HG02642 (cell line): ENCODE measurements around the gene CKAP4.

Source experiments
- ATAC-seq: cut with Tn5 transposase; IDR thresholded peaks from one replicate; pipeline ENCODE4 v1.9.1; 2021; ENCODE audit warnings: mild to moderate bottlenecking; ENCODE audit not compliant: unreplicated experiment, poor library complexity

CKAP4 gene

GRCh38 chr12:106276032-106276740, 28.4 kb upstream of the CKAP4 start:
- ATAC-seq, result peak; percentile 70

- ATAC-seq, result no peak
These were observed 27.6 kb upstream of the CKAP4 start for GRCh38 chr12:106275458-106275857.

DNA sequence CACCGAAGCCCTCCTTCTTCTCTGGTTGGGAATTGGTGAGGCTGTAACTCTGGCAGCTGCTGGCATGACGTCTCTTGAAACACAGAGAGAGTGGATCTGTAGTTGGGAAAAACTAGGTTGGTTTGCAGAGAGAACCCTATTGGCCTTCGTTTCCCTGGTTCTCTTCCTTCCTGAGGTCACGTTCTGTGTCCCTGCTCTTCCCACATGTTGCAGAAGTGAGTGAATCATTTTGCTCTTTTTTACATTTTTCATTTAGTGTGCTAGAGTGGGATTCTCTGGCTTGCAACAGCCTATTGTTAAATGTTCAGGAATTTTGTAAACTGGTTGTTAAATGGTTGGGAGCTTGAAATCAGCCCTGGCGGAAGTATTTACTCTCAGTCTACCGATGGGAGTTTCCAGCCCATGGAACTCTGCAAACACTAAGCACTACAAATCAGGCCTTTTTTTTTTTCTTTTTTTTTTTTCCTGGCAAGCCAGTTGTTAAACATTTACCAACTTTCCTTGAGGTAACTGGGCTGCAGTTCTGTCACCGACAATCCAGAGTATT, 26.8 kb upstream of the CKAP4 start:
- no peak for ATAC-seq

DNA sequence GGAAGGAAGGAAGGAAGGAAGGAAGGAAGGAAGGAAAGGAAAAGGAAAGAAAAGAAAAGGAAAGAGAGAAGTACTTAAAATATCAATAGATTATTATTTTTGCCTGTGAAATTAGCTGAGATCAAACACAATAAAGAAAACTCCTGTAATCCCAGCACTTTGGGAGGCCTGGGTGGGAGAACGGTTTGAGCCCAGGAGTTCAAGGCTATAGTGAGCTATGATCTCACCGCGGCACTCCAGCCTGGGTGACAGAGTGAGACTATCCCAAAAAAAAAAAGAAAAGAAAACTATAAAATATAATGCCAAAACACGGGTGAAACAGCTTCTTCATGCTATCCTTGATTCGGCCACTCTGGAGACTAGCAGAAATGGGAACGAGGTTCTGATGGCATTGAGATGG, 26.2 kb upstream of the CKAP4 start:
- ATAC-seq, result no peak

GRCh38 chr12:106273491-106273890, 25.7 kb upstream of the CKAP4 start:
- ATAC-seq, result no peak

DNA sequence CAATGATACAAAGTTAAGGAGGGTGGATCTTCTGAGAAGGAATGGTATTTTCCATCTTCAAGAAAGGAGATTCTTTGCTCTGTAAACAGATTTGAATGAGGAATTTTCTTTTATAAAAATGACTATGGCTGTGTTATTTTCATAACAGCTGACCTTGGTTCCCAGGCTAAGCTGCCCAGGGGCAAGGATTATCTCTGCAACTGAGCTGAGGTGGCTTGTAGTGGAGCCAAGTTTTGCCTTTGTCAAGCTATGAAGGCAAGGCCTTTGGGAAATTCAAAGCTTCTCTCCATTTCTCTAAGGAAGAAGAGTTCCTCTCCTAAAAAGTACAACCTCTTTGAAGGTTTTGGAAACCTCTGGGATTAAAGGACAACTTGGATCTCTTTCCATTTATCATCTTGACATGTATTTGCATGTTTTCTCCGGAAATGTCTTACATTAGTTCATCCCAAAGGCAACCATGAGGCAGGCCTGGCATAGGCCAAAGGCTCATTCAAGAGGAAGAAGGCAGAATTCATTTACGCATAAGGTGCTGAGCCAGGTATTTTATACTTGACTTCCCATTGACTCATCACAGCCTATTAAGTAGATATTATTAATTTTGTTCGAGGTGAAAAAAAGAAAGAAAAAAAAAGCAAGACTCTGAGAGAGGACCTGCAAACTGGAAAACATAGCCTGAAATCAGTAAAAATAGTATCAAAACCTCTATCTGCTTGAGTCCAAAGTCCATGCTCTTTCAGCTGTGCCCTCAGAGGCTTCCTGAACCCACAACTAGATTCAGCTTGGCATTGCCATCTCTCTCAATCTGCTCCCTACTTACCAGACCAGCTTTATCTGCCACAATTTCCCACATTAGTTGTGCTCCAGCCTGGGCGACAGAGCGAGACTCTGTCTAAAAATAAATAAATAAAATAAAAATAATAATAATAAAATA, 24.0 kb upstream of the CKAP4 start:
- ATAC-seq, result no peak

- no peak for ATAC-seq
These were observed 21.4 kb upstream of the CKAP4 start for GRCh38 chr12:106269150-106269771.

- ATAC-seq, result no peak
These were observed 19.7 kb upstream of the CKAP4 start for GRCh38 chr12:106267535-106267934.

DNA sequence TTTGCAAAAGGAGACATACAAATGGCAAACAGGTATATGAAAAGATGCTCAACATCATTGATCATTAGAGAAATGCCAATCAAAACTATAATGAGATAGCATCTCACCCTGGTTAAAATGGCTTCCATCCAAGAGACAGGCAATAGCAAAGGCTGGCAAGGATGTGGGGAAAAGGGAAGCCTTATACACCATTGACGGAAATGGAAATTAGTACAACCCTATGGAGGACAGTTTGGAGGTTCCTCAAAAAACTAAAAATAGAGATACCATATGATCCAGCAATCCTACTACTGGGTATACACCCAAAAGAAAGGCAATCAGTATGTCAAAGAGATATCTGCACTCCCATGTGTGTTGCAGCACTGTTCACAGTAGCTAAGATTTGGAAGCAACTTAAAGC, 17.3 kb upstream of the CKAP4 start:
- ATAC-seq, result no peak

- ATAC-seq, result no peak
These were observed 11.1 kb upstream of the CKAP4 start for GRCh38 chr12:106258935-106259334.

DNA sequence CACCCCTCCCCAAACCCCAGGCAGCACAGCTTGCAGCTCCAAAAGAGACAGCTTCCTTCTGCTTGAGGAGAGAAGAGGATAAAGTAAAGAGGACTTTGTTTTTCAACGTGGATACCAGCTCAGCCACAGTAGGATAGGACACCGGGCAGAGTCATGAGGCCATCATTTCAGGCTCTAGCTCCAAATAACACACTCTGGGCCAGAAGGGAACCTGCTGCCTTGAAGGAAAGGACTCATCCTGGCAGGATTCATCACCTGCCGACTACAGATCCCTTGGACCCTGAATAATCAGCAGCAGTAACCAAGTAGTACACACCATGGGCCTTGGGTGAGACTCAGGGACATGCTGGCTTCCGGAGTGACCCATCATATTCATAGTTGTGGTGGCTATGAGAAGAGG, 10.4 kb upstream of the CKAP4 start:
- ATAC-seq, result no peak

GRCh38 chr12:106256524-106256923, 8.7 kb upstream of the CKAP4 start:
- no peak for ATAC-seq

- ATAC-seq, result no peak
These were observed 8.1 kb upstream of the CKAP4 start for GRCh38 chr12:106255952-106256351.

- no peak for ATAC-seq
These were observed 7.7 kb upstream of the CKAP4 start for GRCh38 chr12:106255493-106255892.

DNA sequence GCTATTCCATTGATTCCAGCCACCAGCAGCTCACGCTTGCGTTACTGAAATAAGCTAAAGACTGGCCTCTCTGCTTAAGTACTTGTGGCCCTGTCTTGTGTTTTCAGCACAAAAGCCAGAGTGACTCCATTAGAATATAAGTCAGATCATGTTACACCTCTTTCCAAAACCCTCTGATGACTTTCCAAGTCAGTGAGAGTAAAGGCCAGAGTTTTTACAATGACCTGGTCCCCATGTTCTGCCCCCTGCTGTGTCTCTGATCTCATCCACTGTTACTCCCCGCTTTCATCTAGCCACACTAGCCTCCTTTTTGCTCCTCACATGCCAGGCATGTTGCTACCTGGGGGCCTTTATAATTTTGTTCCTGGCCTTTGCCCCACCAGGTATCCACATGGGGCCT, 6.9 kb upstream of the CKAP4 start:
- no peak for ATAC-seq

DNA sequence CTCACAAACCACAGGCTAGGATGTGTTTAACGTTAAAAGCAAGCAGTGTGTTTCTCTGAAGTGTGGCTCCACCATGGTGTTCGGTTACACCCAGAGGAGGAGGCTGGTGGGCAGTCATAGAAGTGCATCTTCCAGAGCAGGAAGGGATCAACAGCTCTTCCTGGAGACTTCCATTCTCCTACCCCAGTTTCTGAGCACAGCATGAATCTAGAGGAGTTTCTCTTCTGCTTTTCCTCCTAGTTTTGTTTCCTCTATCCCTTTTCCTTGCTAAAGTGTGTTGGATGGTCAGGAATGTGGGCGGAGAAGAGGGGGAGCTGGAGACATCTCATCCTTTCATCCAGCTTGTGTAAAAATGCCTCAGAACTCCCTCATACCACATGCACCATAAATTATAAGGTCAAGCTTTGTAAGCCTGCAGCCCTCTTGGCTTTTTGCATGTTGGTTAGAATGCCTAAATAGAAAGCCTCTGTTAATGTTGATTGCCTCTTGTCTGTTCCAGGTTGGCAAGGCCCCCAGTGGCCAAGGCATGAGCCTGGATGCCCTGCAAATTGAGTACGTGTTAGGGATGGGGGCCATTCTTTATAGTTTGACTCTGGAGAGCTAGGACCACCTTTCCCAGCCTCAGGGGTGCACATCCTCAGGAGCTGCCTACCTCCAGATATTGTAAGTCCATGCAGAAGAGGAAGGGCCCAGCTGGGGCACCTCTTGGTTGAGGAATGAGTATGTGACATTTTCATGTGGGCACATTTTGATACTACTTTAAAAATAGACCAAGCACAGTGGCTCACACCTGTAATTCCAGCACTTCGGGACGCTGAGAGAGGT, 4.0 kb upstream of the CKAP4 start:
- no peak for ATAC-seq

- peak; percentile 66 for ATAC-seq
These were observed 1.8 kb upstream of the CKAP4 start for GRCh38 chr12:106249411-106250135.

- no peak for ATAC-seq
These were observed 1.1 kb upstream of the CKAP4 start for GRCh38 chr12:106248846-106249371.

- ATAC-seq, result peak; percentile 18
These were observed 559 bp upstream of the CKAP4 start for GRCh38 chr12:106248312-106248845.
